GM12878 (cell line): ENCODE measurements around the gene MAP4. TPM values are rescaled to one million over a fixed set of nuclear protein-coding genes. Genes with fewer than 3 reads are reported as not detected.

Experiments
- ATAC-seq: fragments of 200-7000 bp; cut with Tn5 transposase; 3 replicates; pipeline ENCODE4 v1.9.1; 2020; ENCODE audit warnings: mild to moderate bottlenecking, moderate library complexity
- BruUV-seq: library from RNA; stranded (reverse); fragments of 400-500 nt; replicated peaks from 2 replicates; lab custom pipeline; 2021; lab: Mats Ljungman, UMichigan
- CTCF ChIA-PET: fragments of 300-600 bp; sonication (Branson Sonifier 250); formaldehyde crosslinking; extraction: SDS; loops from one replicate; lab custom pipeline; 2021; ENCODE audit warnings: inconsistent platforms; lab: Yijun Ruan, JAX
- POLR2A ChIA-PET: fragments of 350-600 bp; formaldehyde crosslinking; extraction: SDS; loops from one replicate; lab custom pipeline; 2021; ENCODE audit warnings: inconsistent platforms; lab: Charles Lee
- RAD21 ChIA-PET: fragments of 300-600 bp; sonication (Branson Sonifier 250); formaldehyde crosslinking; loops from one replicate; lab custom pipeline; 2023; ENCODE audit warnings: antibody characterized with exemption; ENCODE audit not compliant: unreplicated experiment; lab: Charles Lee
- SMC1A ChIA-PET: fragments of 300-600 bp; sonication (Branson Sonifier 250); formaldehyde crosslinking; loops from one replicate; lab custom pipeline; 2023; ENCODE audit not compliant: unreplicated experiment, uncharacterized antibody; lab: Charles Lee
- DNase-seq: peaks from one replicate; pipeline ENCODE4 v3.0.0-alpha.2; 2011; ENCODE audit warnings: low read depth, low spot score
- FAIRE-seq: peaks from 3 replicates; lab custom pipeline; 2011; peaks lifted over from hg19 to GRCh38; lab: Jason Lieb, UNC
- H2AFZ ChIP-seq: 2 replicates; pipeline ENCODE4 v1.6.0; 2011; ENCODE audit warnings: low read depth, low read length, control low read depth; ENCODE audit not compliant: control insufficient read depth
- H3K27ac ChIP-seq: 2 replicates; pipeline ENCODE4 v1.5.1; 2011; ENCODE audit warnings: control low read depth; ENCODE audit not compliant: control insufficient read depth, insufficient read depth
- H3K27me3 ChIP-seq, 2 experiments: replicated peaks in 1 of 2; 2 replicates each; pipeline versions ENCODE4 v1.6.0 to v1.6.1; 2011; ENCODE audit warnings: low read length in 1 of 2; ENCODE audit not compliant: control insufficient read depth in 2 of 2, insufficient read depth in 2 of 2
- H3K36me3 ChIP-seq, 2 experiments: 2 replicates each; pipeline ENCODE4 v1.5.1; 2011; ENCODE audit warnings: low read length in 1 of 2; ENCODE audit not compliant: control insufficient read depth in 2 of 2, insufficient read depth in 2 of 2
- H3K4me1 ChIP-seq: 2 replicates; pipeline ENCODE4 v1.6.1; 2011; ENCODE audit warnings: mild to moderate bottlenecking, low read length, moderate library complexity, mixed read lengths; ENCODE audit not compliant: control insufficient read depth, insufficient read depth
- H3K4me2 ChIP-seq: 2 replicates; pipeline ENCODE4 v1.6.0; 2011; ENCODE audit warnings: control low read depth; ENCODE audit not compliant: control insufficient read depth, insufficient read depth
- H3K4me3 ChIP-seq: fragments of 200-600 bp; sonication (generic); 2 replicates; pipeline ENCODE4 v1.5.1; 2016
- H3K79me2 ChIP-seq: 2 replicates; pipeline ENCODE4 v1.6.0; 2011; ENCODE audit warnings: low read length; ENCODE audit not compliant: control insufficient read depth, insufficient read depth
- H3K9ac ChIP-seq: 2 replicates; pipeline ENCODE4 v1.8.0; 2011; ENCODE audit warnings: low read length, control low read depth, mixed read lengths; ENCODE audit not compliant: control insufficient read depth, insufficient read depth
- H3K9me3 ChIP-seq: replicated peaks from 3 replicates; pipeline ENCODE4 v1.5.1; 2011; ENCODE audit warnings: mild to moderate bottlenecking, low read length; ENCODE audit not compliant: control insufficient read depth, insufficient read depth
- H4K20me1 ChIP-seq: 2 replicates; pipeline ENCODE4 v1.6.0; 2011; ENCODE audit not compliant: control insufficient read depth, insufficient read depth
- ATF3 ChIP-seq: IDR thresholded peaks from 2 replicates; pipeline ENCODE4 v1.6.1; 2011; ENCODE audit warnings: low read depth, mild to moderate bottlenecking, low read length, moderate library complexity, borderline replicate concordance; ENCODE audit errors: extremely low read depth
- ESRRA ChIP-seq: IDR thresholded peaks from 2 replicates; pipeline ENCODE4 v1.6.1; 2012; ENCODE audit warnings: mild to moderate bottlenecking, low read length, improper control_type of control experiment
- EZH2 ChIP-seq: IDR thresholded peaks from 2 replicates; pipeline ENCODE4 v1.6.1; 2012; ENCODE audit warnings: low read depth, mild to moderate bottlenecking, control low read depth, inconsistent platforms, low read length, borderline replicate concordance; ENCODE audit not compliant: control insufficient read depth
- HDGF ChIP-seq: fragments of 450-650 bp; IDR thresholded peaks from 2 replicates; pipeline ENCODE4 v1.6.1; 2016; ENCODE audit warnings: antibody characterized with exemption
- KLF5 ChIP-seq: fragments of 450-650 bp; IDR thresholded peaks from 2 replicates; pipeline ENCODE4 v1.6.1; 2014; ENCODE audit warnings: mild to moderate bottlenecking; ENCODE audit not compliant: partially characterized antibody
- MAX ChIP-seq: IDR thresholded peaks from 2 replicates; pipeline ENCODE4 v1.6.1; 2012; ENCODE audit warnings: low read depth, low read length, improper control_type of control experiment
- ZBTB33 ChIP-seq: fragments of 450-650 bp; IDR thresholded peaks from 2 replicates; pipeline ENCODE4 v1.6.1; 2017; ENCODE audit warnings: mild to moderate bottlenecking
- ZNF592 ChIP-seq: fragments of 450-650 bp; IDR thresholded peaks from 2 replicates; pipeline ENCODE4 v1.6.1; 2017; ENCODE audit warnings: mild to moderate bottlenecking, moderate library complexity
- WGBS: methylation state at CpG from one replicate; pipeline ENCODE4 v1.1.6; 2016; ENCODE audit warnings: low lambda C conversion rate; ENCODE audit not compliant: insufficient replicate concordance, insufficient coverage; ENCODE audit errors: missing lambda C conversion rate; 5-methylcytosine and 5-hydroxymethylcytosine counted together
- in situ Hi-C: fragments of 300-500 bp; cut with MboI; formaldehyde crosslinking; loops from 9 replicates; pipeline ENCODE4 v1.14.3; 2018; ENCODE audit warnings: mixed read lengths
- intact Hi-C: fragments of 100-400 bp; cut with micrococcal nuclease; formaldehyde crosslinking; loops from one replicate; pipeline ENCODE4 v1.14.2; 2022; ENCODE audit not compliant: unreplicated experiment
- polyA plus RNA-seq, 11 experiments: library from polyadenylated mRNA; depleted of rRNA in 4 of 11; unstranded in 6 of 11; stranded (reverse) in 5 of 11; fragments of >200 nt; fragmentation: Nextera tagmentation in 4 of 11; fragmentation: Illumina TruSeq in 1 of 11; extraction: Ambion mirVana in 4 of 11; extraction: Trizol in 1 of 11; gene quantifications; 1 replicate in 1 of 11; 2 replicates in 10 of 11; pipeline versions ENCODE4 v1.2.1 to v1.2.3, GENCODE V29; 2011 to 2016; ENCODE audit warnings: inconsistent platforms in 2 of 11, missing spikeins in 2 of 11, low read depth in 1 of 11
- total RNA-seq, 4 experiments: library from RNA; depleted of rRNA in 3 of 4; stranded (reverse); fragments of >200 nt in 3 of 4; fragmentation: Illumina TruSeq in 1 of 4; extraction: Trizol in 1 of 4; gene quantifications; 2 replicates each; pipeline versions ENCODE4 v1.2.1 to v1.2.3, GENCODE V29; 2013 to 2021

Gene MAP4
- total and polyA plus RNA-seq, 10 of the 15 experiments (the other 5 are each of a cell fraction or from before 2014, with no cell fraction given): 22.2 to 145 (median 47.2) TPM

GRCh38 chr3:47852604-47853602 lies 163.3 kb downstream of the MAP4 start:
- H3K27me3 ChIP-seq: no peaks in the 10 kb centered on the region
- intact Hi-C loops (no loop called here), in situ Hi-C loops (no loop called here)
- no peak overlapping the region for H3K27ac ChIP-seq
- no peak overlapping the region for H2AFZ ChIP-seq
- H3K4me1 ChIP-seq: no peaks in the 10 kb centered on the region
- ChIA-PET CTCF (no interaction called here), POLR2A (no interaction called here), RAD21 (no interaction called here), SMC1A (no interaction called here)
- peaks cover 8 to 35% of the 10 kb centered on the region in 2 experiments; a peak in 3 of 4 replicates for H3K36me3 ChIP-seq
- DNase-seq (no peak), FAIRE-seq (no peak), ATAC-seq (no peak)
- no peaks in the 10 kb centered on the region for H4K20me1 ChIP-seq
- no peaks in the 10 kb centered on the region for H3K79me2 ChIP-seq
- no peak overlapping the region for H3K4me3 ChIP-seq
- H3K9me3 ChIP-seq: no peaks in the 10 kb centered on the region
- H3K9ac ChIP-seq: no peak overlapping the region
- TF ChIP-seq ZBTB33 (no peak), ATF3 (no peak), EZH2 (no peak), HDGF (no peak), ESRRA (no peak), MAX (no peak), KLF5 (no peak), ZNF592 (no peak)
- H3K4me2 ChIP-seq: no peak overlapping the region
- BruUV-seq: no TSS peak
- WGBS: 87% methylated on average over 27 of the region's 36 CpGs
